OCI-LY1 (cell line): ENCODE results near the gene VSTM4.

Experiments used
- H2AFZ ChIP-seq: fragments of 200-600 bp; sonication (generic), shearing (Covaris generic); 2 replicates; pipeline ENCODE4 v1.6.0; 2014; ENCODE audit warnings: antibody characterized with exemption, mild to moderate bottlenecking, low read length
- H3F3A ChIP-seq: fragments of 200-600 bp; sonication (generic), shearing (Covaris generic); 2 replicates; pipeline ENCODE4 v1.6.0; 2014; ENCODE audit warnings: mild to moderate bottlenecking, antibody characterized with exemption, low read length, moderate library complexity; ENCODE audit not compliant: insufficient read depth
- H3K27ac ChIP-seq: fragments of 200-600 bp; sonication (generic); 2 replicates; pipeline ENCODE4 v1.5.1; 2014; ENCODE audit warnings: low read length, mixed run types, mild to moderate bottlenecking, low read depth; ENCODE audit not compliant: poor library complexity, severe bottlenecking
- H3K27me3 ChIP-seq: fragments of 200-600 bp; sonication (generic); 2 replicates; pipeline ENCODE4 v1.6.0; 2014; ENCODE audit warnings: antibody characterized with exemption, mild to moderate bottlenecking, low read length, moderate library complexity; ENCODE audit not compliant: insufficient read depth
- H3K36me3 ChIP-seq: fragments of 200-600 bp; sonication (generic); 2 replicates; pipeline ENCODE4 v1.6.1; 2014; ENCODE audit warnings: mild to moderate bottlenecking, antibody characterized with exemption, low read length, moderate library complexity, mixed read lengths; ENCODE audit not compliant: insufficient read depth
- H3K4me1 ChIP-seq: fragments of 200-600 bp; sonication (generic); 2 replicates; pipeline ENCODE4 v1.5.1; 2014; ENCODE audit warnings: mild to moderate bottlenecking, low read length, moderate library complexity; ENCODE audit not compliant: insufficient read depth, severe bottlenecking
- H3K4me2 ChIP-seq: fragments of 200-600 bp; sonication (generic), shearing (Covaris generic); 2 replicates; pipeline ENCODE4 v1.6.1; 2014; ENCODE audit warnings: low read length
- H3K4me3 ChIP-seq: fragments of 200-600 bp; sonication (generic); 2 replicates; pipeline ENCODE4 v1.5.1; 2014; ENCODE audit warnings: low read length, low read depth, mild to moderate bottlenecking, mixed read lengths; ENCODE audit not compliant: poor library complexity, severe bottlenecking
- H3K79me2 ChIP-seq: fragments of 200-600 bp; shearing (Covaris generic); 2 replicates; pipeline ENCODE4 v1.6.1; 2016; ENCODE audit warnings: mixed run types, low read length, mixed read lengths; ENCODE audit not compliant: insufficient read depth
- H3K9ac ChIP-seq: fragments of 200-600 bp; sonication (generic), shearing (Covaris generic); 2 replicates; pipeline ENCODE4 v1.6.1; 2014; ENCODE audit warnings: mild to moderate bottlenecking, low read length, mixed read lengths
- H3K9me2 ChIP-seq: fragments of 200-600 bp; sonication (generic), shearing (Covaris generic); 2 replicates; pipeline ENCODE4 v1.6.1; 2014; ENCODE audit warnings: low read depth, mild to moderate bottlenecking, low read length, mixed read lengths
- H3K9me3 ChIP-seq: fragments of 200-600 bp; shearing (Covaris generic); 2 replicates; pipeline ENCODE4 v1.6.1; 2014; ENCODE audit warnings: low read length, mixed read lengths
- H4K20me1 ChIP-seq: fragments of 200-600 bp; sonication (generic), shearing (Covaris generic); 2 replicates; pipeline ENCODE4 v1.6.0; 2016; ENCODE audit warnings: mild to moderate bottlenecking, low read length; ENCODE audit not compliant: insufficient read depth
- EZH2 ChIP-seq: fragments of 200-600 bp; sonication (generic), shearing (Covaris generic); IDR thresholded peaks from 2 replicates; pipeline ENCODE4 v1.8.0; 2017; ENCODE audit warnings: borderline replicate concordance, mixed run types, mild to moderate bottlenecking, antibody characterized with exemption, low read length, moderate library complexity, mixed read lengths
- TF ChIP-seq, protein P1 (sequence below): fragments of 200-600 bp; sonication (generic), shearing (Covaris generic); IDR thresholded peaks from 2 replicates; pipeline ENCODE4 v1.5.1; 2017; ENCODE audit warnings: mild to moderate bottlenecking, antibody characterized with exemption, low read length, moderate library complexity, mixed read lengths

VSTM4 gene

DNA sequence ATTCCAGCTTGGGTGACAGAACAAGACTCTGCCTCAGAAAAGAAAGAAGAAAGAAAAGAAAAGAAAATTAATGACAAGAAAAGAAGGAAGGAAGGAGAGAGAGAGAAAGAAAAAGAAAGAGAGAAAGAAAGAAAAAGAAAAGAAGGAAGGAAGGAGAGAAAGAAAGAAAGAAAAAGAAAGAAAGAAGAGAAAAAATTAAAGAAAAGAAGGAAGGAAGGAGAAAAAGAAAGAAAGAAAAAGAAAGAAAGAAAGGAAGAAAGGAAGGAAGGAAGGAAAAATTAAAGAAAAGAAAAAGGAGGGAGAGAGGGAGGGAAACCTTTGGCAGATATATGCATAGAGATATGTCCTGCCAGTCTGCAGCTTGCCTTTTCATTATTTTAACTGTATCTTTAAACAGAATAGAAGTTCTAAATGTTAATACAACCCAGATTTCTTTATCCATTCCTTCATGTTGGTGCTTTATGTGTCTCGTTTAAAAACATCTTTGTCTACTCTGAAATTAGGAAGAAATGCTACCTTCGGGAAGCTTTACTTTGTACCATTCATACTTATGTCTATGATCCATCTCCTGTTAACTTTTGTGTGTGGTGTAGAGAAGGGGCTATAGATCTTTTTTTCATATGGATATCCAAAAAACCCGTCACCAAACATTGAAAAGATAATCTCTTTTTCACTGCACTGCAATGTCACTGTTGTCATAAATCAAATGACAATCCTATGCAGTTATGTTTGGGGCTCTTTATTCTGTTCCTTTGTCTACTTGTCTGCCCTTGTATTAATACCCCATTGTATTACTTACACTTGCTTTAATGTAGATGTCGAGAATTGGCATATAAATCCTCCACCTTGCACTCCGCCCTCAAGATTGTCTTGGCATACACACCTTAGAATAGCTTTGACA lies 70.8 kb downstream of the VSTM4 start:
- Histone ChIP-seq H3K27ac (no peak overlapping the region), H3K27me3 (no peaks in the 10 kb centered on the region), H3K36me3 (no peaks in the 10 kb centered on the region), H3K79me2 (no peaks in the 10 kb centered on the region), H3K4me1 (no peaks in the 10 kb centered on the region), H3K4me2 (no peak overlapping the region), H3F3A (no peaks in the 10 kb centered on the region), H3K9ac (no peak overlapping the region), H2AFZ (no peak overlapping the region), H3K4me3 (no peak overlapping the region), H4K20me1 (no peaks in the 10 kb centered on the region), H3K9me3 (no peaks in the 10 kb centered on the region), H3K9me2 (no peaks in the 10 kb centered on the region)
- no peak for TF ChIP-seq EZH2
- TF ChIP-seq, protein P1, sequence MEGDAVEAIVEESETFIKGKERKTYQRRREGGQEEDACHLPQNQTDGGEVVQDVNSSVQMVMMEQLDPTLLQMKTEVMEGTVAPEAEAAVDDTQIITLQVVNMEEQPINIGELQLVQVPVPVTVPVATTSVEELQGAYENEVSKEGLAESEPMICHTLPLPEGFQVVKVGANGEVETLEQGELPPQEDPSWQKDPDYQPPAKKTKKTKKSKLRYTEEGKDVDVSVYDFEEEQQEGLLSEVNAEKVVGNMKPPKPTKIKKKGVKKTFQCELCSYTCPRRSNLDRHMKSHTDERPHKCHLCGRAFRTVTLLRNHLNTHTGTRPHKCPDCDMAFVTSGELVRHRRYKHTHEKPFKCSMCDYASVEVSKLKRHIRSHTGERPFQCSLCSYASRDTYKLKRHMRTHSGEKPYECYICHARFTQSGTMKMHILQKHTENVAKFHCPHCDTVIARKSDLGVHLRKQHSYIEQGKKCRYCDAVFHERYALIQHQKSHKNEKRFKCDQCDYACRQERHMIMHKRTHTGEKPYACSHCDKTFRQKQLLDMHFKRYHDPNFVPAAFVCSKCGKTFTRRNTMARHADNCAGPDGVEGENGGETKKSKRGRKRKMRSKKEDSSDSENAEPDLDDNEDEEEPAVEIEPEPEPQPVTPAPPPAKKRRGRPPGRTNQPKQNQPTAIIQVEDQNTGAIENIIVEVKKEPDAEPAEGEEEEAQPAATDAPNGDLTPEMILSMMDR = no peak

DNA sequence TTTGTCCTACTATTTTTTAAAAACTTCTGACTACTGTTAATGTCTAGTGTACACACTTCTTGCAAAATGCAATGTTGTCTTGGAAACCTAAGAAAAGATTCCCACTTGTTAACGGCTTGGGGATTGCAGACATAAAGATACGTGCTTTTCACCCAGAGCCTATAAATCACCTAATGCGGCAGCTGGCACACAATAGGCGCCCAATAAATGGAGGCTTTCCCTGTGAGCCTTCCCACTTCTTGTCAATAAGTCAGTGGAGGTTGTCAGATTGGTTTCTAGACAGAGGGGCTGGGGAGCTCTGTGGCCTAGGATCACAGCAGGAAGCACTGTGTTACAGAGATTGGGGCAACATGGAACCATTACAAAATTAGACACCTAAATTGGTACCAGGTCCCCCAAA lies 74.7 kb downstream of the VSTM4 start:
- Histone ChIP-seq H3K27me3 (no peaks in the 10 kb centered on the region), H4K20me1 (no peaks in the 10 kb centered on the region), H3K4me2 (no peak overlapping the region), H3K9ac (no peak overlapping the region), H2AFZ (no peak overlapping the region), H3F3A (no peaks in the 10 kb centered on the region), H3K36me3 (no peaks in the 10 kb centered on the region), H3K27ac (no peak overlapping the region), H3K9me3 (no peaks in the 10 kb centered on the region), H3K79me2 (no peaks in the 10 kb centered on the region), H3K4me1 (no peaks in the 10 kb centered on the region), H3K9me2 (no peaks in the 10 kb centered on the region), H3K4me3 (no peak overlapping the region)
- TF ChIP-seq, protein P1 = no peak
- TF ChIP-seq EZH2 = no peak

DNA sequence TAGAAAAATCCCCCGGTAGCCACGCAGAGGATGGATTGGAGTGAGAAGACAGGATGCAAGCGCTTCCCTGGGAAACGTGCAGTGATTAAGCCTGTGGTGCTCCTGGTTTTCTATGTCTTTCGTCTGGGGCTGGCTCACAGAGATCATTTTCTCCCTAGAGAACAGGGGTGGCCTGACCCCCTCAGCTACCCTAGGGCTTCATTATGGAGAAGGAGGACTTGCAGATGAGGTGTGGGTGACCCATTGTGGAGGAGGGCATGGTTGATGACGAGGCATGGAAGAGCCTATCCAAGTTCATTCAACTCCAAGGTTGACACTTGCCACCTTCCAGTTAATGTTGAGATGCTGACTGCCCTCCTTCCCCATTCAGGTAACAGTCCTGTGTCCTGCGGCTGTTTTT lies 75.9 kb downstream of the VSTM4 start:
- H3K9me2 ChIP-seq = no peaks in the 10 kb centered on the region
- no peaks in the 10 kb centered on the region for H4K20me1 ChIP-seq
- H2AFZ ChIP-seq = no peak overlapping the region
- no peak overlapping the region for H3K4me2 ChIP-seq
- no peak overlapping the region for H3K9ac ChIP-seq
- no peaks in the 10 kb centered on the region for H3K79me2 ChIP-seq
- no peaks in the 10 kb centered on the region for H3K9me3 ChIP-seq
- no peak overlapping the region for H3K4me3 ChIP-seq
- TF ChIP-seq, protein P1 = no peak
- TF ChIP-seq EZH2 = no peak
- H3K27me3 ChIP-seq = peaks cover 5% of the 10 kb centered on the region; the same call in 1 of the 2 replicates
- H3F3A ChIP-seq = no peaks in the 10 kb centered on the region
- H3K36me3 ChIP-seq = no peaks in the 10 kb centered on the region
- H3K27ac ChIP-seq = no peak overlapping the region
- H3K4me1 ChIP-seq = no peaks in the 10 kb centered on the region
